HEK293 (cell line): ENCODE data around the gene TPO.
"Not testable (repeated sequence)": the region's sequence is repeated elsewhere in the genome, so short reads cannot be mapped to it uniquely, and the experiment has no call there.

Source experiments
- CTCF ChIA-PET: fragments of 350-600 bp; formaldehyde crosslinking; extraction: SDS; loops from one replicate; lab custom pipeline; 2021; ENCODE audit warnings: antibody characterized with exemption; lab: Yijun Ruan, JAX
- POLR2A ChIA-PET: fragments of 300-600 bp; formaldehyde crosslinking; extraction: SDS; loops from one replicate; lab custom pipeline; 2020; ENCODE audit warnings: antibody characterized with exemption, inconsistent platforms; lab: Yijun Ruan, JAX
- H3K27ac ChIP-seq: fragments of 200-500 bp; sonication (Bioruptor generic); 2 replicates; pipeline ENCODE4 v1.5.1; 2014; ENCODE audit warnings: low read depth, low read length, control low read depth, inconsistent platforms; ENCODE audit errors: extremely low read depth
- H3K36me3 ChIP-seq, 2 experiments: fragments of 200-500 bp in 1 of 2; sonication (Bioruptor generic) in 1 of 2; 1 replicate in 1 of 2; 2 replicates in 1 of 2; pipeline ENCODE4 v1.5.1; 2014 to 2017; ENCODE audit warnings: inconsistent platforms in 2 of 2, low read length in 2 of 2; ENCODE audit not compliant: control insufficient read depth in 2 of 2, insufficient read depth in 1 of 2
- H3K4me1 ChIP-seq: fragments of 200-500 bp; sonication (Bioruptor generic); 2 replicates; pipeline ENCODE4 v1.5.1; 2014; ENCODE audit warnings: mild to moderate bottlenecking, low read length, inconsistent platforms; ENCODE audit not compliant: control insufficient read depth, insufficient read depth
- H3K4me3 ChIP-seq: 2 replicates; pipeline ENCODE4 v1.5.1; 2011; ENCODE audit warnings: low read depth, mild to moderate bottlenecking, control low read depth, low read length, moderate library complexity
- H3K9me3 ChIP-seq: fragments of 200-500 bp; sonication (Bioruptor generic); 2 replicates; pipeline ENCODE4 v1.5.1; 2014; ENCODE audit warnings: low read depth, low read length, inconsistent platforms; ENCODE audit not compliant: control insufficient read depth, insufficient read depth
- HOXD13 ChIP-seq: sonication (generic); formaldehyde crosslinking; IDR thresholded peaks from 2 replicates; pipeline ENCODE4 v1.8.0; 2022; ENCODE audit warnings: missing genetic modification reagents, borderline replicate concordance
- OVOL3 ChIP-seq: fragments of 450-650 bp; formaldehyde crosslinking; IDR thresholded peaks from 2 replicates; pipeline ENCODE4 v1.5.1; 2016; ENCODE audit warnings: missing biosample characterization, missing genetic modification characterization
- PBX3 ChIP-seq: sonication (generic); formaldehyde crosslinking; IDR thresholded peaks from 2 replicates; pipeline ENCODE4 v1.8.1; 2022; ENCODE audit warnings: mild to moderate bottlenecking, moderate library complexity, missing genetic modification reagents
- YY1 ChIP-seq: fragments of 450-650 bp; formaldehyde crosslinking; IDR thresholded peaks from 2 replicates; pipeline ENCODE4 v1.5.1; 2018; ENCODE audit warnings: missing biosample characterization, missing genetic modification characterization
- ZFP69B ChIP-seq: fragments of 450-650 bp; formaldehyde crosslinking; IDR thresholded peaks from 2 replicates; pipeline ENCODE4 v1.5.1; 2016; ENCODE audit warnings: missing biosample characterization, missing genetic modification characterization
- ZNF148 ChIP-seq: fragments of 450-650 bp; formaldehyde crosslinking; IDR thresholded peaks from 2 replicates; pipeline ENCODE4 v1.5.0; 2017; ENCODE audit warnings: missing biosample characterization, missing genetic modification characterization, borderline replicate concordance
- ZNF19 ChIP-seq: fragments of 450-650 bp; formaldehyde crosslinking; IDR thresholded peaks from 2 replicates; pipeline ENCODE4; 2016; ENCODE audit warnings: missing biosample characterization, missing genetic modification characterization, low read depth
- ZNF248 ChIP-seq: fragments of 450-650 bp; formaldehyde crosslinking; IDR thresholded peaks from 2 replicates; pipeline ENCODE4 v1.5.1; 2017; ENCODE audit warnings: missing biosample characterization, missing genetic modification characterization
- ZNF394 ChIP-seq: fragments of 450-650 bp; formaldehyde crosslinking; IDR thresholded peaks from 2 replicates; pipeline ENCODE4 v1.5.1; 2016; ENCODE audit warnings: missing biosample characterization, missing genetic modification characterization, mild to moderate bottlenecking, moderate library complexity, borderline replicate concordance
- ZNF571 ChIP-seq: fragments of 450-650 bp; formaldehyde crosslinking; IDR thresholded peaks from 2 replicates; pipeline ENCODE4 v1.5.0; 2017; ENCODE audit warnings: missing biosample characterization, missing genetic modification characterization
- TF ChIP-seq, protein P1 (sequence below): fragments of 450-650 bp; IDR thresholded peaks from 2 replicates; pipeline ENCODE4 v1.5.1; 2018; ENCODE audit warnings: missing biosample characterization, mild to moderate bottlenecking, missing genetic modification characterization
- TF ChIP-seq, protein P2 (sequence below): fragments of 450-650 bp; formaldehyde crosslinking; IDR thresholded peaks from 2 replicates; pipeline ENCODE4 v1.5.1; 2016; ENCODE audit warnings: missing biosample characterization, missing genetic modification characterization
- TF ChIP-seq, protein P3 (sequence below): fragments of 450-650 bp; formaldehyde crosslinking; IDR thresholded peaks from 2 replicates; pipeline ENCODE4 v1.5.1; 2016; ENCODE audit warnings: missing biosample characterization, missing genetic modification characterization, low read depth
- TF ChIP-seq, protein P4 (sequence below): fragments of 450-650 bp; formaldehyde crosslinking; IDR thresholded peaks from 2 replicates; pipeline ENCODE4 v1.5.1; 2016; ENCODE audit warnings: missing biosample characterization, missing genetic modification characterization

The TPO gene

GRCh38 chr2:1516798-1517060, 103.5 kb downstream of the TPO start:
- no peak overlapping the region for H3K27ac ChIP-seq
- no peaks in the 10 kb centered on the region for H3K9me3 ChIP-seq
- POLR2A ChIA-PET = no interaction called here
- H3K4me1 ChIP-seq = no peaks in the 10 kb centered on the region
- H3K36me3 ChIP-seq = no peaks in the 10 kb centered on the region
- CTCF ChIA-PET = no interaction called here
- TF ChIP-seq ZNF394 (tag by site-specific recombination) (no peak), OVOL3 (tag by site-specific recombination) (no peak), YY1 (tag by site-specific recombination) (no peak), ZNF248 (no peak)
- no peak overlapping the region for H3K4me3 ChIP-seq

DNA sequence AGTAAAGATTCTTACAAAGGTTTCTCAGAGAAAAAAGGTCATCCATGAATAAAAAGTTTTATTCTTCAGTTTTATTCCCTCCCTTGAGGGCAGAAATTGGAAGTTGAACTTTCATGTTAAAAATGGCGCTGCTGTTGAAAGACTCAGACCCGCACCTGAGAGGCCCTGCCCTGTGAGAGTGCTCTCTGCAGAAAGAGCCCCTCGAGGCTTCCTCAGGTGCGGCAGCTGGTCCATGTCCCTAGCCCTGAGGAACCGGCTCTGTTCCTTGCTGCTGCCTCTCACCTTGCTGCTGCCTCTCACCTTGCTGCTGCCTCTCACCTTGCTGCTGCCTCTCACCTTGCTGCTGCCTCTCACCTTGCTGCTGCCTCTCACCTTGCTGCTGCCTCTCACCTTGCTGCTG, 104.0 kb downstream of the TPO start:
- H3K27ac ChIP-seq, H3K4me1 ChIP-seq, CTCF ChIA-PET, H3K4me3 ChIP-seq, H3K9me3 ChIP-seq, POLR2A ChIA-PET, H3K36me3 ChIP-seq: not testable (repeated sequence)

DNA sequence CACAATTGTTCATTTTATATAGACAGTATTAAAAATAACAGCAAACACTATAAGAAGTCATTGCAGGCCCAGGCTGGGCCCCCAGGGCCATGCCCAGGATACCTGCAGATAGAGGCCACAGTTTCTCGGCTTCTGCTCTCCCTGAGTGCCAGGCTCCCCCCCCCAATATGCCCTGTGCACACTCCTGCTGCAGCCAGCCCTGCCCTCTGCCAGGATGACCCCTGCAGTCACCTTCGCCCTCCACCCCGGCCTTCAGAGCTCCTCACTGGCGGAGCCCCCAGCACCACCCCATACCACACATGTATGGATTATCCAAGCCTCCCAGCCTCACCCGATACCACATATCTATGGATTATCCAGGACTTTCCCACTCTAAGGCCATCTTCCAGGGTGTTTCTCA, 104.5 kb downstream of the TPO start:
- ChIA-PET CTCF (no interaction called here), POLR2A (no interaction called here)
- Histone ChIP-seq H3K4me1 (no peaks in the 10 kb centered on the region), H3K4me3 (no peak overlapping the region), H3K27ac (no peak overlapping the region), H3K9me3 (no peaks in the 10 kb centered on the region), H3K36me3 (no peaks in the 10 kb centered on the region)
- no peak for TF ChIP-seq PBX3 (CRISPR knock-in tag)
- TF ChIP-seq, protein P1, sequence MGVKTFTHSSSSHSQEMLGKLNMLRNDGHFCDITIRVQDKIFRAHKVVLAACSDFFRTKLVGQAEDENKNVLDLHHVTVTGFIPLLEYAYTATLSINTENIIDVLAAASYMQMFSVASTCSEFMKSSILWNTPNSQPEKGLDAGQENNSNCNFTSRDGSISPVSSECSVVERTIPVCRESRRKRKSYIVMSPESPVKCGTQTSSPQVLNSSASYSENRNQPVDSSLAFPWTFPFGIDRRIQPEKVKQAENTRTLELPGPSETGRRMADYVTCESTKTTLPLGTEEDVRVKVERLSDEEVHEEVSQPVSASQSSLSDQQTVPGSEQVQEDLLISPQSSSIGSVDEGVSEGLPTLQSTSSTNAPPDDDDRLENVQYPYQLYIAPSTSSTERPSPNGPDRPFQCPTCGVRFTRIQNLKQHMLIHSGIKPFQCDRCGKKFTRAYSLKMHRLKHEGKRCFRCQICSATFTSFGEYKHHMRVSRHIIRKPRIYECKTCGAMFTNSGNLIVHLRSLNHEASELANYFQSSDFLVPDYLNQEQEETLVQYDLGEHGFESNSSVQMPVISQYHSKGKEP (tag by site-specific recombination) = no peak
- TF ChIP-seq, protein P2, sequence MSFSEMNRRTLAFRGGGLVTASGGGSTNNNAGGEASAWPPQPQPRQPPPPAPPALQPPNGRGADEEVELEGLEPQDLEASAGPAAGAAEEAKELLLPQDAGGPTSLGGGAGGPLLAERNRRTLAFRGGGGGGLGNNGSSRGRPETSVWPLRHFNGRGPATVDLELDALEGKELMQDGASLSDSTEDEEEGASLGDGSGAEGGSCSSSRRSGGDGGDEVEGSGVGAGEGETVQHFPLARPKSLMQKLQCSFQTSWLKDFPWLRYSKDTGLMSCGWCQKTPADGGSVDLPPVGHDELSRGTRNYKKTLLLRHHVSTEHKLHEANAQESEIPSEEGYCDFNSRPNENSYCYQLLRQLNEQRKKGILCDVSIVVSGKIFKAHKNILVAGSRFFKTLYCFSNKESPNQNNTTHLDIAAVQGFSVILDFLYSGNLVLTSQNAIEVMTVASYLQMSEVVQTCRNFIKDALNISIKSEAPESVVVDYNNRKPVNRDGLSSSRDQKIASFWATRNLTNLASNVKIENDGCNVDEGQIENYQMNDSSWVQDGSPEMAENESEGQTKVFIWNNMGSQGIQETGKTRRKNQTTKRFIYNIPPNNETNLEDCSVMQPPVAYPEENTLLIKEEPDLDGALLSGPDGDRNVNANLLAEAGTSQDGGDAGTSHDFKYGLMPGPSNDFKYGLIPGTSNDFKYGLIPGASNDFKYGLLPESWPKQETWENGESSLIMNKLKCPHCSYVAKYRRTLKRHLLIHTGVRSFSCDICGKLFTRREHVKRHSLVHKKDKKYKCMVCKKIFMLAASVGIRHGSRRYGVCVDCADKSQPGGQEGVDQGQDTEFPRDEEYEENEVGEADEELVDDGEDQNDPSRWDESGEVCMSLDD = no peak
- TF ChIP-seq ZNF19 = no peak
- TF ChIP-seq, protein P3, sequence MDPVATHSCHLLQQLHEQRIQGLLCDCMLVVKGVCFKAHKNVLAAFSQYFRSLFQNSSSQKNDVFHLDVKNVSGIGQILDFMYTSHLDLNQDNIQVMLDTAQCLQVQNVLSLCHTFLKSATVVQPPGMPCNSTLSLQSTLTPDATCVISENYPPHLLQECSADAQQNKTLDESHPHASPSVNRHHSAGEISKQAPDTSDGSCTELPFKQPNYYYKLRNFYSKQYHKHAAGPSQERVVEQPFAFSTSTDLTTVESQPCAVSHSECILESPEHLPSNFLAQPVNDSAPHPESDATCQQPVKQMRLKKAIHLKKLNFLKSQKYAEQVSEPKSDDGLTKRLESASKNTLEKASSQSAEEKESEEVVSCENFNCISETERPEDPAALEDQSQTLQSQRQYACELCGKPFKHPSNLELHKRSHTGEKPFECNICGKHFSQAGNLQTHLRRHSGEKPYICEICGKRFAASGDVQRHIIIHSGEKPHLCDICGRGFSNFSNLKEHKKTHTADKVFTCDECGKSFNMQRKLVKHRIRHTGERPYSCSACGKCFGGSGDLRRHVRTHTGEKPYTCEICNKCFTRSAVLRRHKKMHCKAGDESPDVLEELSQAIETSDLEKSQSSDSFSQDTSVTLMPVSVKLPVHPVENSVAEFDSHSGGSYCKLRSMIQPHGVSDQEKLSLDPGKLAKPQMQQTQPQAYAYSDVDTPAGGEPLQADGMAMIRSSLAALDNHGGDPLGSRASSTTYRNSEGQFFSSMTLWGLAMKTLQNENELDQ (tag by site-specific recombination) = no peak
- TF ChIP-seq ZNF148 (tag by site-specific recombination) = no peak
- no peak for TF ChIP-seq ZFP69B (tag by site-specific recombination)
- TF ChIP-seq HOXD13 = no peak
- TF ChIP-seq, protein P4, sequence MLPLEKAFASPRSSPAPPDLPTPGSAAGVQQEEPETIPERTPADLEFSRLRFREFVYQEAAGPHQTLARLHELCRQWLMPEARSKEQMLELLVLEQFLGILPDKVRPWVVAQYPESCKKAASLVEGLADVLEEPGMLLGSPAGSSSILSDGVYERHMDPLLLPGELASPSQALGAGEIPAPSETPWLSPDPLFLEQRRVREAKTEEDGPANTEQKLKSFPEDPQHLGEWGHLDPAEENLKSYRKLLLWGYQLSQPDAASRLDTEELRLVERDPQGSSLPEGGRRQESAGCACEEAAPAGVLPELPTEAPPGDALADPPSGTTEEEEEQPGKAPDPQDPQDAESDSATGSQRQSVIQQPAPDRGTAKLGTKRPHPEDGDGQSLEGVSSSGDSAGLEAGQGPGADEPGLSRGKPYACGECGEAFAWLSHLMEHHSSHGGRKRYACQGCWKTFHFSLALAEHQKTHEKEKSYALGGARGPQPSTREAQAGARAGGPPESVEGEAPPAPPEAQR (tag by site-specific recombination) = no peak
- TF ChIP-seq ZNF571 (tag by site-specific recombination) = no peak
